Liver (tissue), 9 donors: ENCODE data around the gene PLXNB2. TPM values are rescaled to one million over a fixed set of nuclear protein-coding genes. Genes with fewer than 3 reads are reported as not detected.

ENCODE experiments used
- DNase-seq: peaks from one replicate; pipeline ENCODE4 v3.0.0-alpha.2; 2017; ENCODE audit warnings: low spot score
- H3K27ac ChIP-seq, 2 donors: one replicate each; pipeline ENCODE4 v1.7.0; 2013; ENCODE audit warnings: inconsistent platforms in 2 of 2, low read length in 2 of 2, control low read depth in 1 of 2, low read depth in 1 of 2, mild to moderate bottlenecking in 1 of 2
- H3K27me3 ChIP-seq, 4 donors: one replicate each; pipeline versions ENCODE4 v1.6.1 to v1.7.0; 2013; ENCODE audit warnings: low read length in 3 of 4, inconsistent platforms in 1 of 4, mild to moderate bottlenecking in 1 of 4, moderate library complexity in 1 of 4; ENCODE audit not compliant: control insufficient read depth in 4 of 4, insufficient read depth in 4 of 4
- H3K36me3 ChIP-seq, 4 donors: one replicate each; pipeline versions ENCODE4 v1.6.1 to v1.7.0; 2013; ENCODE audit warnings: low read length in 3 of 4, mild to moderate bottlenecking in 3 of 4, low read depth in 1 of 4, moderate library complexity in 1 of 4; ENCODE audit not compliant: control insufficient read depth in 4 of 4, insufficient read depth in 3 of 4
- H3K4me1 ChIP-seq, 4 donors: one replicate each; pipeline versions ENCODE4 v1.6.1 to v1.7.0; 2013; ENCODE audit warnings: low read length in 3 of 4, mild to moderate bottlenecking in 3 of 4, moderate library complexity in 1 of 4; ENCODE audit not compliant: control insufficient read depth in 4 of 4, insufficient read depth in 4 of 4
- H3K4me3 ChIP-seq, 3 donors: one replicate each; pipeline versions ENCODE4 v1.6.1 to v1.7.0; 2013; ENCODE audit warnings: low read length in 3 of 3, control low read depth in 1 of 3, low read depth in 1 of 3, mild to moderate bottlenecking in 1 of 3
- H3K9ac ChIP-seq, 2 donors: one replicate each; pipeline ENCODE4 v1.7.0; 2013; ENCODE audit warnings: low read length in 2 of 2, mild to moderate bottlenecking in 2 of 2, moderate library complexity in 2 of 2, control low read depth in 1 of 2, low read depth in 1 of 2
- H3K9me3 ChIP-seq, 4 donors: one replicate each; pipeline versions ENCODE4 v1.6.1 to v1.7.0; 2013; ENCODE audit warnings: low read length in 3 of 4; ENCODE audit not compliant: control insufficient read depth in 4 of 4
- CTCF ChIP-seq: fragments of 150-350 bp; IDR thresholded peaks from 2 replicates; pipeline ENCODE4 v1.5.1; 2017; ENCODE audit warnings: improper control_type of control experiment, low read depth, low read length; ENCODE audit not compliant: missing input control
- FOXA1 ChIP-seq: IDR thresholded peaks from 2 replicates; pipeline ENCODE4 v1.6.1; 2016; ENCODE audit warnings: antibody characterized with exemption
- FOXA2 ChIP-seq: IDR thresholded peaks from 2 replicates; pipeline ENCODE4 v1.6.1; 2016; ENCODE audit warnings: antibody characterized with exemption
- GABPA ChIP-seq, 2 donors: IDR thresholded peaks in 1 of 2; conservative IDR thresholded peaks in 1 of 2; 2 replicates each; pipeline ENCODE4 v1.6.1; 2016; ENCODE audit warnings: antibody characterized with exemption in 2 of 2, mild to moderate bottlenecking in 1 of 2, moderate library complexity in 1 of 2
- HNF4G ChIP-seq: IDR thresholded peaks from 2 replicates; pipeline ENCODE4 v1.6.1; 2016; ENCODE audit warnings: antibody characterized with exemption
- JUND ChIP-seq, 2 donors: IDR thresholded peaks; 2 replicates each; pipeline ENCODE4 v1.6.1; 2016; ENCODE audit warnings: antibody characterized with exemption in 2 of 2
- NR2F2 ChIP-seq: IDR thresholded peaks from 2 replicates; pipeline ENCODE4 v1.6.1; 2016; ENCODE audit warnings: antibody characterized with exemption
- RAD21 ChIP-seq, 2 donors: IDR thresholded peaks; 2 replicates each; pipeline ENCODE4 v1.6.1; 2016; ENCODE audit warnings: antibody characterized with exemption in 2 of 2, mild to moderate bottlenecking in 2 of 2
- ZBTB33 ChIP-seq: IDR thresholded peaks from 2 replicates; pipeline ENCODE4 v1.6.1; 2016; ENCODE audit warnings: antibody characterized with exemption
- WGBS: extraction: QIAGEN DNeasy Blood & Tissue Kit; methylation state at CpG from one replicate; pipeline ENCODE4 v1.1.7; 2013; 5-methylcytosine and 5-hydroxymethylcytosine counted together
- polyA plus RNA-seq, 2 donors: library from polyadenylated mRNA; stranded (reverse) in 1 of 2; unstranded in 1 of 2; fragments of 200-250 nt in 1 of 2; fragments of >200 nt in 1 of 2; fragmentation: Nextera tagmentation in 1 of 2; extraction: Ambion mirVana in 1 of 2; gene quantifications; one replicate each; pipeline versions ENCODE4 v1.2.1 to v1.2.3, GENCODE V29; 2013 to 2015
- total RNA-seq, 2 donors: library from RNA; depleted of rRNA; stranded (reverse); fragments of >200 nt; gene quantifications; one replicate each; pipeline ENCODE4 v1.2.3, GENCODE V29; 2014
- TF ChIP-seq, protein P1 (sequence below): IDR thresholded peaks from 2 replicates; pipeline ENCODE4 v1.6.1; 2016; ENCODE audit warnings: antibody characterized with exemption
- donor health status: healthy.
- donor health status: healthy.
- donor health status: healthy.
- donor health status: healthy.
- donor health status: healthy.

The PLXNB2 gene
- total and polyA plus RNA-seq, 4 donors: 28.8 to 95.7 (median 73.9) TPM

GRCh38 chr22:50253046-50253915 lies 54.2 kb downstream of the PLXNB2 start:
- no peaks in the 10 kb centered on the region for H3K9me3 ChIP-seq
- TF ChIP-seq ZBTB33 (no peak), HNF4G (no peak), NR2F2 (no peak), FOXA1 (no peak)
- TF ChIP-seq, protein P1, sequence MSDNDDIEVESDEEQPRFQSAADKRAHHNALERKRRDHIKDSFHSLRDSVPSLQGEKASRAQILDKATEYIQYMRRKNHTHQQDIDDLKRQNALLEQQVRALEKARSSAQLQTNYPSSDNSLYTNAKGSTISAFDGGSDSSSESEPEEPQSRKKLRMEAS: no peak
- 87% methylated on average over 22 of the region's 22 CpGs for WGBS

DNA sequence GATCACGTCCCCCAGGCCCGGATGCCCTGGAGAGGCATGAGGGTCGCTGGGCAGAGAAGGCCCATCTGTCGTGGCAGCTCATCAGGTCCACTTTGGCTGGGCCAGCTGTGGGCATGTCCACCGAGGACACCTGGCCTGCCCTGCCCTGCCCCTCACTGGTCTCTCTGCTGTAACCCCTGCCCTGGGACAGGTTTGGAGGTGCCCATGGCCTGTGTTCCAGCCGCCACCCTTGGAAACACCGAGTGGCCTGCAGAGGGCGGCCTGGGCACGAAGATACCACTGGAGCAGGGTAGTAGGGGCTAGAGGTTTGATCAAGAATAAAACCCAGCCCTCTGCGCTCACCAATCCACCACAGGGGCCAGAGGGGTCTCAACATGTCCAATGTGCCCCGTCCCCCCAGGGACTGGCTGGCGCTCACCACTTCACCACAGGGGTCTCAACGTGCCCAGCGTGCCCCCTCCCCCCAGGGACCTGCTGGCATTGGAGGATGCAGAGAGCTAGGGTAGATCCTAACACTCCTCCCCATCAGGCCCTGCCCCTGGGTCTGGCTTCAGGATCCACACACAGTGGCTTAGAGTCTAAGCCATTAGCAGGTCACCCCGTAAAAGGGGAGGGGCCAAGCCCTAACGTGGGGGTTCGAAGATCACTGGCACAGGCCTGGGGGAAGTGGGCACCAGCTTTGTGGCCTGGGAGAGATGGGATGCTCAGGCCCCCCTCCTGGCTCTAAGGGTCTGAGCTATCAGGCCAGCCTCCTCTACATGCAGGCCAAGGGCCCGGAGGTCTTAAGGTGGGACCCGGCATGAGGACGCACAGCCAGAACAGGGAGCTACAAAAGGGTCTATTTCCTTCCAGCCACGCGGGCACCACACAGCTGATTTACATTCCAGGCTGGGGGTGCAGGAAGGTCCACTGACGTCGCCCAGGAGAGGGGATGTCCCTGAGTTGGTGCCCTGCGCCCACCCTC lies 55.1 kb downstream of the PLXNB2 start:
- no peak overlapping the region for H3K9ac ChIP-seq
- no peak overlapping the region for H3K4me3 ChIP-seq
- H3K27ac ChIP-seq: no peak overlapping the region
- peak; percentile 61 for DNase-seq
- H3K36me3 ChIP-seq: peaks cover 0 to 1% (median 0%) of the 10 kb centered on the region in 4 donors
- H3K27me3 ChIP-seq: no peaks in the 10 kb centered on the region
- 50% methylated on average over 25 of the region's 25 CpGs for WGBS
- peaks cover 10 to 44% (median 24%) of the 10 kb centered on the region in 4 donors for H3K4me1 ChIP-seq
- TF ChIP-seq CTCF (peak; percentile 66), FOXA1 (no peak), ZBTB33 (no peak), FOXA2 (no peak), GABPA (IDR thresholded peaks at IDR 0.05 in 1 of 2, conservative IDR thresholded peaks at IDR 0.05 in 1 of 2) (no peak), RAD21 (IDR thresholded peaks at IDR 0.05) (peak; percentile 84 to 85), JUND (IDR thresholded peaks at IDR 0.05) (no peak)
- no peaks in the 10 kb centered on the region for H3K9me3 ChIP-seq

More at GRCh38 chr22:50253046-50253915, 54.2 kb downstream of the PLXNB2 start:
- DNase-seq: no peak
- Histone ChIP-seq H3K27ac (no peak overlapping the region), H3K9ac (no peak overlapping the region), H3K27me3 (no peaks in the 10 kb centered on the region), H3K4me3 (no peak overlapping the region), H3K4me1 (peaks cover 15 to 50% (median 33%) of the 10 kb centered on the region in 4 donors), H3K36me3 (peaks cover 0 to 1% (median 0%) of the 10 kb centered on the region in 4 donors)
